Right hindlimb (tissue), 1 donor: ENCODE measurements around the gene ARL6IP1.
"Not testable (repeated sequence)": the region's sequence is repeated elsewhere in the genome, so short reads cannot be mapped to it uniquely, and the experiment has no call there.

Experiments used
- DNase-seq: peaks from one replicate; pipeline ENCODE4 v3.0.0-alpha.2; 2018

Gene ARL6IP1

DNA sequence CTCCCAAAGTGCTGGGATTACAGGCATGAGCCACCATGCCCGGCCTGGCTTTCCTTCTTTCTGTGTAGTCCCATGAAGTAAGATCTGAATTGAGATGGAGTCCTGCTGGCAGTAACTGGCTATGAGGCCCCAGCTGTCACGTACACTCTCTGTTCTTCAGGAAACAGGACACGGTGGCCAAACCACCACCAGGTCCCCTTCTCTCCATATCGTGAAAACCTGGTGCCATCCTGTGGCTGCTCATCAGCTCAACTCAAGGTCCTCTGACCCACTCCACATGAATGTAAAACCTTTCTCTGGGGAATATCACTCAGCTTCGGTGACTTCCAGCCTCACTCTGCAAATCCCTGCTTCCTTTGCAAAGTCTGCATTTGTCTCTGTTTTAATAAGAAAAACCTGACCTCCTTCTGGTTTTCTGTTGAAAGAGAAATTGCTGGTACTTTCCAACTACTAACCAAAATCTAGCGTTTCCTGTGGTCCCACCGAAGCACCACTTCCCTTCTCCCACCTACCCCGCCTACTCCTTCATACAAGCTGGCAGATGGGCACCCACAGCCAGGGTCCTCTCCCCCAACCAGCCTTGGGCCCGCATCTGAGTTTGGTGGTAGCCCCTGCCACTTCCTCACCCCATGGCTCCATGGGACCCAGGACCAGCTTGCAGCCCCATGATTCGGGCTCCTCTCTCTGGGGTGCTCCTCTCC is 43.2 kb downstream of the ARL6IP1 start:
- DNase-seq, result not testable (repeated sequence)

GRCh38 chr16:18756639-18757038 is 44.7 kb downstream of the ARL6IP1 start:
- DNase-seq, result not testable (repeated sequence)

GRCh38 chr16:18742870-18743269 is 58.5 kb downstream of the ARL6IP1 start:
- not testable (repeated sequence) for DNase-seq
